ENCODE measurements around the gene KCNK15. TPM values are rescaled to one million over a fixed set of nuclear protein-coding genes. Genes with fewer than 3 reads are reported as not detected.

Gene KCNK15
- total and polyA plus RNA-seq, 2 experiments from 2014 or later: 0.32 TPM; not detected in 1

DNA sequence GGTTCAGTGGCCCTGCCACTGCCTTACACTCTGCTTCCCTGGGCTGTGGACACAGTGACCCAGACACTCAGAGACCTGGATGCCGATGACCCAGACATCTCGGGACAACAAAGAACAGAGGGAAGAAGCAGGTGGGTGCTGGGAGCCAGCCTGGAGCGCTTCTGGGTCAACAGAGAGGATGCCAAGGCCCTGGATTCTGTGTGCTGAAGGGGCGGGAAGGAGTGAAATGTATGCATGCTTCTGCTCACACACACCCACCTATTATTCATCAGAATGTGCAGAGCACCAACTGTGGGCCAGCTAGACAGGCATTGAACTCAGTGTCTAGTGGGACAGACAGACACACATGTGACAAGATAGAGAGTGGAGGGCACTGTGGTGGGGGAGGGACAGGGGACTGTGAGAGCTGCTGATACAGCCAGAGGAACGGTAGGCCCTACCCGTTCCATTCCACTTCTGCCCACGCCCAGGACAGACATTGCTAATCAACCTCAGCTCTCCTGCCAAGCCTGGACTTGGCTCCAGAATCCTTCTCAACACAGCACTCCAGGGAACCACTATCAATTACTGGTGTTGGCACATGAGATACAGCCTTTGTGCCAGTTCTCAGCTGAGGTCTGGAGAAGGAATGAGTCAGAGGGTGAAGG, 20.2 kb downstream of the KCNK15 start:
- H3K9me3 ChIP-seq (ENCODE audit: low read depth): no peaks in the 10 kb centered on the region
- no peaks in the 10 kb centered on the region for H3K27me3 ChIP-seq
- DNase-seq (ENCODE audit: low read depth in 1 of 2, low spot score in 1 of 2): peak in 1 of 2 donors; percentile 7
- no peak overlapping the region for H3K4me3 ChIP-seq
- no peaks in the 10 kb centered on the region for H3K4me1 ChIP-seq (ENCODE audit: low read depth)
- TF ChIP-seq, protein P1, sequence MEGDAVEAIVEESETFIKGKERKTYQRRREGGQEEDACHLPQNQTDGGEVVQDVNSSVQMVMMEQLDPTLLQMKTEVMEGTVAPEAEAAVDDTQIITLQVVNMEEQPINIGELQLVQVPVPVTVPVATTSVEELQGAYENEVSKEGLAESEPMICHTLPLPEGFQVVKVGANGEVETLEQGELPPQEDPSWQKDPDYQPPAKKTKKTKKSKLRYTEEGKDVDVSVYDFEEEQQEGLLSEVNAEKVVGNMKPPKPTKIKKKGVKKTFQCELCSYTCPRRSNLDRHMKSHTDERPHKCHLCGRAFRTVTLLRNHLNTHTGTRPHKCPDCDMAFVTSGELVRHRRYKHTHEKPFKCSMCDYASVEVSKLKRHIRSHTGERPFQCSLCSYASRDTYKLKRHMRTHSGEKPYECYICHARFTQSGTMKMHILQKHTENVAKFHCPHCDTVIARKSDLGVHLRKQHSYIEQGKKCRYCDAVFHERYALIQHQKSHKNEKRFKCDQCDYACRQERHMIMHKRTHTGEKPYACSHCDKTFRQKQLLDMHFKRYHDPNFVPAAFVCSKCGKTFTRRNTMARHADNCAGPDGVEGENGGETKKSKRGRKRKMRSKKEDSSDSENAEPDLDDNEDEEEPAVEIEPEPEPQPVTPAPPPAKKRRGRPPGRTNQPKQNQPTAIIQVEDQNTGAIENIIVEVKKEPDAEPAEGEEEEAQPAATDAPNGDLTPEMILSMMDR (IDR thresholded peaks at IDR 0.05; ENCODE audit: low read depth, low read length): no peak
- no peak overlapping the region for H3K27ac ChIP-seq
- no peaks in the 10 kb centered on the region for H3K36me3 ChIP-seq

DNA sequence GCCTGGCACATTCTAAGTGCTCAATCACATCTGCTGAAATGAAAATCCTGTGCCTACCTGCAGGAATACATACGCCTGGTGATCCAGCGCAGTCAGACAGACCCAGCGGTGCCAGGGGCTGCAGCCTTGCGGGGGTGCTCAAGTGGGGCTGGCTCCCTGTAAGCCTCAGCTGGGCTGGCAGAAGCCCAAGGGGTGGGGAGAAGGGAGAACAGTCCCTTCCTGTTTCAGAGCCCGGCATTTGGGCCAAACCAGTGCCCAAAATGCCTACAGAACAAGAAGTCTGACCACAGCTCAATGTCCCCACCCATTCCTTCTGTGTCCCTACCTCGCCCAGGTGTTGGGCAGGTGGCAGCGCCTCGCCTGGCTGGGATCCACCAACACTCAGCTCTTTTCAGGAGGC, 22.6 kb downstream of the KCNK15 start:
- H3K27me3 ChIP-seq: no peaks in the 10 kb centered on the region
- no peak overlapping the region for H3K4me3 ChIP-seq
- TF ChIP-seq, protein P1 (IDR thresholded peaks at IDR 0.05; ENCODE audit: low read depth, low read length): no peak
- no peaks in the 10 kb centered on the region for H3K9me3 ChIP-seq (ENCODE audit: low read depth)
- no peak for DNase-seq (ENCODE audit: low read depth in 1 of 2, low spot score in 1 of 2)
- H3K36me3 ChIP-seq: no peaks in the 10 kb centered on the region
- H3K4me1 ChIP-seq (ENCODE audit: low read depth): no peaks in the 10 kb centered on the region
- no peak overlapping the region for H3K27ac ChIP-seq

DNA sequence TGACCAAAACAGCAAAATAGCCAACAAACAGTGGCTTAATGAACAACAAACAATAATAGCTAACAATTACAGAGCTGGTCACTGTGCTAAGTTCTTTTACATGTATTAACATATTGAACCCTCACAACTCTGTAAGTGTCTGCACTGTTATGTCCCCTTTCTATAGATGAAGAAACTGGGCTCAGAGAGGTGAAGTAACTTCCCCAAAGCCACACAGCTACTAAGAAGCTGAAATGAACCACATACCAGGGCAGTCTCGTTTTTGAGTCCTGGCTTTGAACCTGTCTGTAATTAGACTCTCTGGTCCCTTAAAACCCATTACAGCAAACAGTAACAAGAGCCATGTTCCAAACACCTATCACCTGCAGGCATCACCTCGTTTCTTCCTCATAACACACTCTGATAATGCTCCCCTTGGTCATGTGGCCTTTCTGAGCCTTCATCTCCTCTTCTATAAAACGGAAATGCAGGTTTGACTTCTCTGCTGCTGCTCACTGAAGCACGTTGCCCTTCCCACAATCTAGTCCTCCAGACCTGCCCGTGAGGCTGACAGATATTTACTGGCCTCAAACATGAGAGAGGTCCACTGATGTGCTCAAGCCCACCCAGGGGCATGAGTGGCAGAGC, 23.3 kb downstream of the KCNK15 start:
- H3K27ac ChIP-seq: no peak overlapping the region
- TF ChIP-seq, protein P1 (IDR thresholded peaks at IDR 0.05; ENCODE audit: low read depth, low read length): no peak
- no peaks in the 10 kb centered on the region for H3K4me1 ChIP-seq (ENCODE audit: low read depth)
- H3K4me3 ChIP-seq: no peak overlapping the region
- no peaks in the 10 kb centered on the region for H3K36me3 ChIP-seq
- DNase-seq (ENCODE audit: low read depth in 1 of 2, low spot score in 1 of 2): no peak
- H3K9me3 ChIP-seq (ENCODE audit: low read depth): no peaks in the 10 kb centered on the region
- no peaks in the 10 kb centered on the region for H3K27me3 ChIP-seq

DNA sequence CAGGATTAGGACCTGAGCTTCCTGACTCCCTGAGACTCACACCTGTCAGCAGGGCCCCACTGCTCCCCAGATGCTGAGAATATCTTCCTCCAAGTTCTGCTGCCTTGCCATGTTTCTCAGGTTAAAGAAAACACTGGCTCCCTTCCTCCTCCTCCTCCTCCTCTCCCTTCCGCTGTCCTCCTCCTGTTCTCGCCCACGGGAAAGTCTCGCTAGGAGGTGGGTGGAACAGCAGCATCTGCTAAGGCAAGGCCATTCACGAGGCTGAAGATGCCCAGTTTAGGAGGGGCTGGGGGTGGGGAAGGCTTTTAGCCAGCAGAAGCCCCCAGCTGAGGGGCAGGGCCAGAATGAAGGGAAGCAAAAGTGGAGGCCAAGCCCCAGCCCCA, 23.8 kb downstream of the KCNK15 start:
- no peak for DNase-seq (ENCODE audit: low read depth in 1 of 2, low spot score in 1 of 2)
- Histone ChIP-seq H3K9me3 (ENCODE audit: low read depth) (no peaks in the 10 kb centered on the region), H3K4me1 (ENCODE audit: low read depth) (no peaks in the 10 kb centered on the region), H3K27ac (no peak overlapping the region), H3K36me3 (no peaks in the 10 kb centered on the region), H3K27me3 (no peaks in the 10 kb centered on the region), H3K4me3 (no peak overlapping the region)
- TF ChIP-seq, protein P1 (IDR thresholded peaks at IDR 0.05; ENCODE audit: low read depth, low read length): no peak

DNA sequence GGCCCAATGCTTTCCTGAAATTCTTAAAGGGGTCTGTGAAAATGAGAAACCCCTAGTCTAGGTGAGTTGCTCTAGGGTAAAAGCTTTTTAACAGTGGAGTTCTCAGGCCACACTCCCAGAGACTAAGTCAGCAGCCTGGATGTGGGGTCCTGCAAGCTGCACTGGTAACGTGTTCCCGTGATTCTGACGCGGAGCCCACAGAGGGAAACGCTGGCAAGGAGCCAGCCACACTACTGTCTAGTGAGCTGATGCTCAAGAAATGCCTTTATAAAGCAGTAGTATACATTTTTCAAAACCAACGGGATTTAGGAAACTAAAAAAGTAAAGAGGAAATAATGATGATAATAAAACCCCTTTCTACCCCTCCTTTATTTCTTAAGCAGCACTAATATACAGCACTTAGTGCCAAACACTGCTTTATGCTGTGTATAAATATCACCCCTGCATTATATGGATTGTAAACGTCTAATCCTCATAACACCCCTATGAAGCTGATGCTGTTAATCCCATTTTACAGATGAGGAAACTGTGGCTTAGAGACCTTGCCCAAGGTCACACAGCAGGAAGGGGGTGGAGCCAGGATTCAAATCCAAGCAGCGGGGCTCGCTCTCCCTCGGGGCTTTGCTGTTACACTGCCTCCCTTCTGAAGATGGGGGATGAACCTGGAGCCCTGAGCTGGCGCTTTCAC, 25.0 kb downstream of the KCNK15 start:
- Histone ChIP-seq H3K27ac (no peak overlapping the region), H3K4me1 (ENCODE audit: low read depth) (no peaks in the 10 kb centered on the region), H3K9me3 (ENCODE audit: low read depth) (no peaks in the 10 kb centered on the region), H3K27me3 (no peaks in the 10 kb centered on the region), H3K36me3 (no peaks in the 10 kb centered on the region), H3K4me3 (no peak overlapping the region)
- peak in 1 of 2 donors; percentile 14 for DNase-seq (ENCODE audit: low read depth in 1 of 2, low spot score in 1 of 2)
- TF ChIP-seq, protein P1 (IDR thresholded peaks at IDR 0.05; ENCODE audit: low read depth, low read length): no peak
